BE2C (cell line): ENCODE results near the gene SDHAF4.
"Not testable (repeated sequence)": the region's sequence is repeated elsewhere in the genome, so short reads cannot be mapped to it uniquely, and the experiment has no call there.

Experiments
- DNase-seq: peaks from one replicate; pipeline ENCODE4 v3.0.0-alpha.2; 2020
- H3K27me3 ChIP-seq: fragments of 250-450 bp; sonication (Bioruptor Pico); 2 replicates; pipeline ENCODE4 v1.5.1; 2020; ENCODE audit warnings: mild to moderate bottlenecking
- H3K36me3 ChIP-seq: fragments of 250-450 bp; sonication (Bioruptor Pico); 2 replicates; pipeline ENCODE4 v1.5.1; 2020; ENCODE audit warnings: mild to moderate bottlenecking
- H3K4me1 ChIP-seq: fragments of 250-450 bp; sonication (Bioruptor Pico); 2 replicates; pipeline ENCODE4 v1.5.1; 2020
- H3K4me3 ChIP-seq: 2 replicates; pipeline ENCODE4 v1.5.1; 2011; ENCODE audit warnings: low read depth, low read length
- H3K9me3 ChIP-seq: fragments of 250-450 bp; sonication (Bioruptor Pico); 2 replicates; pipeline ENCODE4 v1.5.1; 2020
- CTCF ChIP-seq: IDR thresholded peaks from 2 replicates; pipeline ENCODE4 v1.5.1; 2012; ENCODE audit warnings: mild to moderate bottlenecking, low read depth, low read length

SDHAF4 gene

GRCh38 chr6:70599187-70599586 is 32.5 kb downstream of the SDHAF4 start:
- no peak for DNase-seq
- no peaks in the 10 kb centered on the region for H3K9me3 ChIP-seq
- H3K27me3 ChIP-seq = no peaks in the 10 kb centered on the region
- no peaks in the 10 kb centered on the region for H3K36me3 ChIP-seq
- H3K4me1 ChIP-seq = no peaks in the 10 kb centered on the region; the same call in 1 of the 2 replicates
- TF ChIP-seq CTCF = no peak
- no peak overlapping the region for H3K4me3 ChIP-seq

- TF ChIP-seq CTCF = no peak
- no peaks in the 10 kb centered on the region for H3K36me3 ChIP-seq
- H3K4me1 ChIP-seq = no peaks in the 10 kb centered on the region; the same call in 1 of the 2 replicates
- no peak for DNase-seq
- H3K27me3 ChIP-seq = no peaks in the 10 kb centered on the region
- H3K9me3 ChIP-seq = no peaks in the 10 kb centered on the region
- no peak overlapping the region for H3K4me3 ChIP-seq
These were observed 34.3 kb downstream of the SDHAF4 start for GRCh38 chr6:70601014-70601413.

- no peaks in the 10 kb centered on the region for H3K4me1 ChIP-seq
- TF ChIP-seq CTCF = no peak
- H3K36me3 ChIP-seq = no peaks in the 10 kb centered on the region
- no peak overlapping the region for H3K4me3 ChIP-seq
- DNase-seq = no peak
- H3K27me3 ChIP-seq = no peaks in the 10 kb centered on the region
- no peaks in the 10 kb centered on the region for H3K9me3 ChIP-seq
These were observed 37.5 kb downstream of the SDHAF4 start for GRCh38 chr6:70604254-70604653.

GRCh38 chr6:70607371-70607770 is 40.6 kb downstream of the SDHAF4 start:
- not testable (repeated sequence) for H3K9me3 ChIP-seq, DNase-seq, H3K36me3 ChIP-seq, H3K4me1 ChIP-seq, H3K4me3 ChIP-seq, H3K27me3 ChIP-seq

- H3K27me3 ChIP-seq, H3K4me1 ChIP-seq, H3K36me3 ChIP-seq, H3K9me3 ChIP-seq, DNase-seq, H3K4me3 ChIP-seq: not testable (repeated sequence)
These were observed 42.5 kb downstream of the SDHAF4 start for GRCh38 chr6:70609181-70609580.

GRCh38 chr6:70616728-70617260 is 50.1 kb downstream of the SDHAF4 start:
- H3K4me1 ChIP-seq = no peaks in the 10 kb centered on the region
- no peak overlapping the region for H3K4me3 ChIP-seq
- no peaks in the 10 kb centered on the region for H3K36me3 ChIP-seq
- DNase-seq = no peak
- no peaks in the 10 kb centered on the region for H3K27me3 ChIP-seq
- no peaks in the 10 kb centered on the region for H3K9me3 ChIP-seq
- no peak for TF ChIP-seq CTCF

GRCh38 chr6:70620746-70621145 is 54.0 kb downstream of the SDHAF4 start:
- Histone ChIP-seq H3K36me3 (no peaks in the 10 kb centered on the region), H3K9me3 (no peaks in the 10 kb centered on the region), H3K4me3 (no peak overlapping the region), H3K27me3 (no peaks in the 10 kb centered on the region), H3K4me1 (no peaks in the 10 kb centered on the region)
- TF ChIP-seq CTCF = no peak
- no peak for DNase-seq
